ENCODE data around the gene DTNBP1. TPM values are rescaled to one million over a fixed set of nuclear protein-coding genes. Genes with fewer than 3 reads are reported as not detected.

DTNBP1 gene
- total and polyA plus RNA-seq, 2 of the 8 experiments (the other 6 are each of a cell fraction or from before 2014, with no cell fraction given), result 13.5 to 22.1 TPM

GRCh38 chr6:15697895-15698294, 35.1 kb upstream of the DTNBP1 start:
- H2BK120ac ChIP-seq (replicated peaks; ENCODE audit: low read depth, low read length), result no peak overlapping the region
- WGBS, 2 experiments (ENCODE audit: extremely low coverage in 1 of 2, insufficient coverage in 1 of 2, insufficient read length in 1 of 2, insufficient replicate concordance in 2 of 2, low coverage in 1 of 2, low lambda C conversion rate in 2 of 2, missing lambda C conversion rate in 1 of 2), result 82% methylated on average over 4 of the region's 4 CpGs; no CpG with 5 or more reads in 1 of the 2 experiments

More at GRCh38 chr6:15697895-15698294, 35.1 kb upstream of the DTNBP1 start:
- POLR2A ChIA-PET (ENCODE audit: partially characterized antibody), result no interaction called here
- H2BK5ac ChIP-seq (ENCODE audit: low read depth, low read length), result no peak overlapping the region
- H4K5ac ChIP-seq (ENCODE audit: insufficient read length, low read depth, low read length), result no peak overlapping the region
- no peaks in the 10 kb centered on the region for H3K79me1 ChIP-seq (ENCODE audit: low read depth, low read length)
- no peak overlapping the region for H2BK15ac ChIP-seq (ENCODE audit: low read length)
- no peaks in the 10 kb centered on the region for H3K36me3 ChIP-seq (ENCODE audit: control insufficient read depth in 2 of 4, insufficient read depth in 4 of 4, low read length in 3 of 4)
- H3K4me3 ChIP-seq (ENCODE audit: extremely low read depth in 1 of 4, insufficient read depth in 2 of 4, low read depth in 3 of 4, low read length in 4 of 4), result no peak overlapping the region
- H3K18ac ChIP-seq (ENCODE audit: extremely low read depth, low read length), result no peak overlapping the region
- no peak overlapping the region for H3K4me2 ChIP-seq (ENCODE audit: insufficient read depth in 1 of 2, low read depth in 2 of 2, low read length in 2 of 2)
- H2AK5ac ChIP-seq (ENCODE audit: low read depth, low read length), result no peak overlapping the region
- DNase-seq (ENCODE audit: low read depth in 1 of 2, low spot score in 2 of 2), result no peak
- no peaks in the 10 kb centered on the region for H3K23me2 ChIP-seq (ENCODE audit: low read depth, low read length)
- no peak overlapping the region for H4K8ac ChIP-seq (ENCODE audit: extremely low read depth, insufficient read depth, low read length)
- TF ChIP-seq ATF2 (IDR thresholded peaks at IDR 0.05; ENCODE audit: low read length) (no peak), CREB1 (IDR thresholded peaks at IDR 0.05) (no peak), MAFK (IDR thresholded peaks at IDR 0.05; ENCODE audit: low read depth, low read length) (no peak), POLR2A (IDR thresholded peaks at IDR 0.05; ENCODE audit: control extremely low read depth in 1 of 2, low read depth in 2 of 2, low read length in 2 of 2) (no peak), CBX8 (IDR thresholded peaks at IDR 0.05; ENCODE audit: borderline replicate concordance, low read depth, low read length) (no peak), ZNF274 (IDR thresholded peaks at IDR 0.05; ENCODE audit: borderline replicate concordance, extremely low read depth, low read length) (no peak), SUZ12 (IDR thresholded peaks at IDR 0.05; ENCODE audit: low read length) (no peak)
- H2AFZ ChIP-seq (ENCODE audit: low read length), result no peak overlapping the region
- no peak overlapping the region for H3K56ac ChIP-seq (replicated peaks; ENCODE audit: insufficient read length, low read depth, low read length)
- H3K4me1 ChIP-seq (replicated peaks in 1 of 4; ENCODE audit: control insufficient read depth in 3 of 4, insufficient read depth in 4 of 4, low read length in 3 of 4), result no peaks in the 10 kb centered on the region
- no peaks in the 10 kb centered on the region for H3K27me3 ChIP-seq (replicated peaks in 1 of 4; ENCODE audit: control insufficient read depth in 3 of 4, extremely low read depth in 1 of 4, insufficient read depth in 3 of 4, low read length in 3 of 4)
- no peak overlapping the region for H3K27ac ChIP-seq (ENCODE audit: low read depth, low read length)
- H3K9me3 ChIP-seq (ENCODE audit: insufficient read depth in 2 of 2, low read depth in 1 of 2, low read length in 1 of 2), result no peaks in the 10 kb centered on the region
- CTCF ChIA-PET (ENCODE audit: partially characterized antibody), result interaction anchor here (0.7 kb wide), 1 partner anchor 12 kb away, joined by 3 read pairs; no protein-coding TSS in a partner anchor
- H4K91ac ChIP-seq (replicated peaks; ENCODE audit: insufficient read length, low read length), result no peak overlapping the region
- H2BK12ac ChIP-seq (ENCODE audit: low read depth, low read length), result no peak overlapping the region
- H2BK20ac ChIP-seq (ENCODE audit: low read length), result no peak overlapping the region
- no peak overlapping the region for H3K4ac ChIP-seq (replicated peaks; ENCODE audit: insufficient read length, low read depth, low read length)
- no peak overlapping the region for H3K9ac ChIP-seq (replicated peaks in 1 of 4; ENCODE audit: extremely low read depth in 1 of 4, low read depth in 3 of 4, low read length in 3 of 4)
- no peak overlapping the region for H3K23ac ChIP-seq (ENCODE audit: insufficient read length)
- H3K14ac ChIP-seq (ENCODE audit: insufficient read length), result no peak overlapping the region
- no peaks in the 10 kb centered on the region for H3K79me2 ChIP-seq (ENCODE audit: control insufficient read depth in 1 of 2, insufficient read depth in 2 of 2, low read length in 2 of 2)
- no peak for FAIRE-seq
- no peaks in the 10 kb centered on the region for H4K20me1 ChIP-seq (replicated peaks in 1 of 2; ENCODE audit: control insufficient read depth in 1 of 2, insufficient read depth in 2 of 2, low read length in 2 of 2)
